Neural cell (in vitro differentiated cells): ENCODE results near the gene TARS3. TPM values are rescaled to one million over a fixed set of nuclear protein-coding genes. Genes with fewer than 3 reads are reported as not detected.

ENCODE experiments used
- H2AFZ ChIP-seq: fragments of 200-600, 300-800 bp; sonication (generic), shearing (Covaris generic); 2 replicates; pipeline ENCODE4 v1.6.0; 2014; ENCODE audit warnings: low read depth, mild to moderate bottlenecking, antibody characterized with exemption, low read length, moderate library complexity
- H3F3A ChIP-seq: fragments of 200-600 bp; shearing (Covaris generic); 2 replicates; pipeline ENCODE4 v1.6.1; 2016; ENCODE audit warnings: mild to moderate bottlenecking, moderate library complexity, mixed read lengths, antibody characterized with exemption, low read length; ENCODE audit not compliant: insufficient read depth, poor library complexity, severe bottlenecking
- H3K27ac ChIP-seq: fragments of 200-600, 300-800 bp; sonication (generic), shearing (Covaris generic); 2 replicates; pipeline ENCODE4 v1.5.1; 2014; ENCODE audit warnings: mild to moderate bottlenecking, low read length, moderate library complexity
- H3K27me3 ChIP-seq: fragments of 300-800, 200-600 bp; sonication (generic), shearing (Covaris generic); 2 replicates; pipeline ENCODE4 v1.6.0; 2014; ENCODE audit warnings: mild to moderate bottlenecking, low read depth, low read length, moderate library complexity; ENCODE audit not compliant: insufficient read depth
- H3K36me3 ChIP-seq: fragments of 300-800, 200-600 bp; sonication (generic), shearing (Covaris generic); 2 replicates; pipeline ENCODE4 v1.5.1; 2014; ENCODE audit warnings: mild to moderate bottlenecking, antibody characterized with exemption, low read length, moderate library complexity; ENCODE audit not compliant: insufficient read depth
- H3K4me2 ChIP-seq: fragments of 300-800, 200-600 bp; sonication (generic), shearing (Covaris generic); 2 replicates; pipeline ENCODE4 v1.6.0; 2014; ENCODE audit warnings: mild to moderate bottlenecking, low read length
- H3K4me3 ChIP-seq: fragments of 300-800, 200-600 bp; sonication (generic), shearing (Covaris generic); 2 replicates; pipeline ENCODE4 v1.5.1; 2014; ENCODE audit warnings: mild to moderate bottlenecking, low read length, moderate library complexity
- H3K79me2 ChIP-seq: fragments of 200-600 bp; shearing (Covaris generic); replicated peaks from 2 replicates; pipeline ENCODE4 v1.6.0; 2014; ENCODE audit warnings: mild to moderate bottlenecking, low read length, moderate library complexity; ENCODE audit not compliant: insufficient read depth
- H3K9ac ChIP-seq: fragments of 300-800, 200-600 bp; sonication (generic), shearing (Covaris generic); 2 replicates; pipeline ENCODE4 v1.6.1; 2016; ENCODE audit warnings: mild to moderate bottlenecking, low read length, mixed read lengths
- H3K9me2 ChIP-seq: fragments of 200-600 bp; shearing (Covaris generic); 2 replicates; pipeline ENCODE4 v1.6.1; 2016; ENCODE audit warnings: mild to moderate bottlenecking, low read length, mixed read lengths; ENCODE audit not compliant: insufficient read depth
- H3K9me3 ChIP-seq: fragments of 200-600, 300-800 bp; sonication (generic), shearing (Covaris generic); 2 replicates; pipeline ENCODE4 v1.6.1; 2016; ENCODE audit warnings: mild to moderate bottlenecking, mixed run types, low read length, moderate library complexity, mixed read lengths
- H4K20me1 ChIP-seq: fragments of 200-600 bp; shearing (Covaris generic); 2 replicates; pipeline ENCODE4 v1.6.1; 2016; ENCODE audit warnings: mild to moderate bottlenecking, mixed run types; ENCODE audit not compliant: insufficient read depth
- CTCF ChIP-seq: fragments of 450-650 bp; IDR thresholded peaks from 2 replicates; pipeline ENCODE4 v1.5.1; 2014; ENCODE audit warnings: antibody characterized with exemption, mild to moderate bottlenecking, moderate library complexity; ENCODE audit not compliant: poor library complexity, severe bottlenecking
- EP300 ChIP-seq: fragments of 450-650 bp; conservative IDR thresholded peaks from 2 replicates; pipeline ENCODE4 v1.6.1; 2014; ENCODE audit warnings: antibody characterized with exemption, mild to moderate bottlenecking, moderate library complexity; ENCODE audit not compliant: poor library complexity, severe bottlenecking
- EZH2 ChIP-seq: fragments of 200-600, 300-800 bp; shearing (Covaris generic), sonication (generic); IDR thresholded peaks from 2 replicates; pipeline ENCODE4 v1.6.1; 2014; ENCODE audit warnings: antibody characterized with exemption, low read length, borderline replicate concordance, mild to moderate bottlenecking; ENCODE audit not compliant: insufficient read depth, poor library complexity, severe bottlenecking
- MXI1 ChIP-seq: fragments of 450-650 bp; conservative IDR thresholded peaks from 2 replicates; pipeline ENCODE4 v1.6.1; 2014; ENCODE audit warnings: antibody characterized with exemption, mild to moderate bottlenecking; ENCODE audit not compliant: poor library complexity, severe bottlenecking
- POLR2AphosphoS5 ChIP-seq: IDR thresholded peaks from 2 replicates; pipeline ENCODE4 v1.6.1; 2012
- RAD21 ChIP-seq: fragments of 450-650 bp; conservative IDR thresholded peaks from 2 replicates; pipeline ENCODE4 v1.6.1; 2014; ENCODE audit warnings: antibody characterized with exemption, mild to moderate bottlenecking, moderate library complexity
- REST ChIP-seq: IDR thresholded peaks from 2 replicates; pipeline ENCODE4 v1.6.1; 2012; ENCODE audit warnings: borderline replicate concordance
- SMC3 ChIP-seq: fragments of 450-650 bp; conservative IDR thresholded peaks from 2 replicates; pipeline ENCODE4 v1.6.1; 2014; ENCODE audit warnings: antibody characterized with exemption, mild to moderate bottlenecking, moderate library complexity; ENCODE audit not compliant: poor library complexity
- TAF1 ChIP-seq: IDR thresholded peaks from 2 replicates; pipeline ENCODE4 v1.6.1; 2012; ENCODE audit warnings: low read depth
- polyA plus RNA-seq: library from polyadenylated mRNA; depleted of rRNA; stranded (reverse); fragments of >200 nt; gene quantifications from 2 replicates; pipeline ENCODE4 v1.2.3, GENCODE V29; 2014

The TARS3 gene
- polyA plus RNA-seq, 1 donor from 2014 or later = 27.1 TPM

GRCh38 chr15:101702077-101702476, 22.2 kb downstream of the TARS3 start:
- H4K20me1 ChIP-seq = no peaks in the 10 kb centered on the region
- TF ChIP-seq CTCF (no peak), POLR2AphosphoS5 (no peak), TAF1 (no peak), EZH2 (no peak), MXI1 (no peak), RAD21 (no peak), REST (no peak), EP300 (no peak), SMC3 (no peak)
- no peak overlapping the region for H3K4me3 ChIP-seq
- no peaks in the 10 kb centered on the region for H3K9me3 ChIP-seq
- H3K36me3 ChIP-seq = no peaks in the 10 kb centered on the region
- no peak overlapping the region for H3K27ac ChIP-seq
- H3K9ac ChIP-seq = no peak overlapping the region
- no peaks in the 10 kb centered on the region for H3K27me3 ChIP-seq
- no peaks in the 10 kb centered on the region for H3F3A ChIP-seq
- no peak overlapping the region for H2AFZ ChIP-seq
- H3K9me2 ChIP-seq = no peaks in the 10 kb centered on the region
- H3K79me2 ChIP-seq = no peaks in the 10 kb centered on the region
- no peak overlapping the region for H3K4me2 ChIP-seq

GRCh38 chr15:101698314-101698713, 26.0 kb downstream of the TARS3 start:
- H3K27me3 ChIP-seq = no peaks in the 10 kb centered on the region
- no peaks in the 10 kb centered on the region for H3K36me3 ChIP-seq
- H4K20me1 ChIP-seq = no peaks in the 10 kb centered on the region
- H3K27ac ChIP-seq = no peak overlapping the region
- no peak for TF ChIP-seq POLR2AphosphoS5
- TF ChIP-seq REST = no peak
- no peak for TF ChIP-seq MXI1
- TF ChIP-seq CTCF = no peak
- TF ChIP-seq TAF1 = no peak
- TF ChIP-seq EZH2 = no peak
- no peak for TF ChIP-seq RAD21
- no peaks in the 10 kb centered on the region for H3K79me2 ChIP-seq
- no peak overlapping the region for H3K9ac ChIP-seq
- H2AFZ ChIP-seq = no peak overlapping the region
- H3K9me3 ChIP-seq = no peaks in the 10 kb centered on the region
- no peak overlapping the region for H3K4me3 ChIP-seq
- no peak overlapping the region for H3K4me2 ChIP-seq
- no peaks in the 10 kb centered on the region for H3F3A ChIP-seq
- no peaks in the 10 kb centered on the region for H3K9me2 ChIP-seq
